Skin epidermis (tissue), 12 donors: ENCODE data around the gene GCFC2.
"Not testable (repeated sequence)": the region's sequence is repeated elsewhere in the genome, so short reads cannot be mapped to it uniquely, and the experiment has no call there.

Source experiments
- H3K27ac ChIP-seq, 21 experiments: fragments of 200-600 bp; sonication (generic) in 11 of 21; one replicate each; pipeline ENCODE4 v1.5.0; 2020; ENCODE audit warnings: mild to moderate bottlenecking in 3 of 21, inconsistent platforms in 2 of 21, moderate library complexity in 2 of 21
- H3K4me3 ChIP-seq, 7 experiments: fragments of 200-600 bp; sonication (generic) in 2 of 7; one replicate each; pipeline ENCODE4 v1.5.0; 2020; ENCODE audit warnings: inconsistent platforms in 2 of 7, mild to moderate bottlenecking in 2 of 7, moderate library complexity in 1 of 7

Gene GCFC2

DNA sequence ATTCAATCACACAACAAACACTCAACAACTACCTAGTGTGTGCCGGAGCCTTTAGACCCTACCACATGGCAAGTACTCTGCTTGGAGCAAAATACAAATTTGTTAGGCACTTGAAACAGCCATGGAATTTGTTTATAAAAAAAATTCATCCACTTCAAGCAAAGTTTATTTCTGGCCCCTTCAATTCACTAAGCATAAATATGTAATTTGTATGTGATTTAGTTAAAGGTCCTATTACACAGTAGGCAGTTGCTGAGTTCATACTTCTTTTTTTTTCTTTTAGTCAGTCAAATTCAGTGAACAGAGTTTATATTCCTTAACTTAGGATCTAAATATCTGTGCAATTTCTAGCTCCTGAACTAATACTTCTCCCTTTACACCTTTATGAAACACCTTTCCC lies 22.5 kb downstream of the GCFC2 start:
- no peak overlapping the region for H3K4me3 ChIP-seq
- no peak overlapping the region for H3K27ac ChIP-seq

DNA sequence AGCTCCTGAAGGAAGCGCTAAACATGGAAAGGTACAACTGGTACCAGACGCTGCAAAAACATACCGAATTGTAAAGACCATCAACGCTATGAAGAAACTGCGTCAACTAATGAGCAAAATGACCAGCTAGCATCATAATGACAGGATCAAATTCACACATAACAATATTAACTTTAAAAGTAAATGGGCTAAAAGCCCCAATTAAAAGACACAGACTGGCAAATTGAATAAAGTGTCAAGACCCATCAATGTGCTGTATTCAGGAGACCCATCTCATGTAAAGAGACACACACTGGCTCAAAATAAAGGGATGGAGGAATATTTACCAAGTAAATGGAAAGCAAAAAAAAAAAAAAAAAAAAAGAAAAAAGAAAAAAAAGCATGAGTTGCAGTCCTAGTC lies 27.3 kb downstream of the GCFC2 start:
- H3K4me3 ChIP-seq, H3K27ac ChIP-seq: not testable (repeated sequence)

DNA sequence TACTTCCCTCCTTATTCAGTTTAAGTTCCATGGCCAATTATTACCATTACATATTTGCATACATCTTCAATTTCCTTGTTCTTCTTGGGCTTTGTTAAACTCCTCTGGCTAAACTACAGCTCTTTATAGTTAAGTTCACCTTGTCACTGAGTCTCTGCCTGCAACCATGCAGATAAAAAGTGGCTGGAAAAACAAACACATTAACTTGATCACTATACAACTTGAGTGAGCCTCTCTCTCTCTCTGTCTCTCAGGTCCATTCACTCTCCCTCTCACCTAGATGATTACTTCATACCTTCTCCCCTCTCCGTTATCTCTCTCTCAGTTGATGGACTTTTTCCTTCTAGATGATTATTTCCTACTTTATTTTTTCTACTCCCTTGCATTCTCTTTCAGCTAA lies 30.3 kb downstream of the GCFC2 start:
- Histone ChIP-seq H3K27ac (no peak overlapping the region), H3K4me3 (no peak overlapping the region)

DNA sequence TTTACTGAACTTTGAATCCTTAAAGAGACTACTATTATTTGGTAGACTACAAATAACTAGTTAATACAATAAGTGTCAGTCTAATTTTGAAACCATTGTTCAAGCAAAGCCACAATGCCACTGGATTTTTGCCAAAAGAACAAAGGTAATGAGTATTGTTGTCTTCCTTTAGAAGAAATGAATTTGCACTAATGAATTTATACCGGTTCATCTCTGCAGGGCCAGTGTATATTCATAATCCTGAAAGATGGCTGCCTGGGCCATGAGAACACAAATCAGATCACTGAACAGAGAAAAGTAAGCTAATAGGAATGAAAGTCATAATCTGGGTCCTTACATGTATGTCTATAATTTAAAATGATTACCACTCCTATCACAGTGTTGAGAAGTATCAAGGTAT lies 31.2 kb downstream of the GCFC2 start:
- H3K4me3 ChIP-seq: no peak overlapping the region

DNA sequence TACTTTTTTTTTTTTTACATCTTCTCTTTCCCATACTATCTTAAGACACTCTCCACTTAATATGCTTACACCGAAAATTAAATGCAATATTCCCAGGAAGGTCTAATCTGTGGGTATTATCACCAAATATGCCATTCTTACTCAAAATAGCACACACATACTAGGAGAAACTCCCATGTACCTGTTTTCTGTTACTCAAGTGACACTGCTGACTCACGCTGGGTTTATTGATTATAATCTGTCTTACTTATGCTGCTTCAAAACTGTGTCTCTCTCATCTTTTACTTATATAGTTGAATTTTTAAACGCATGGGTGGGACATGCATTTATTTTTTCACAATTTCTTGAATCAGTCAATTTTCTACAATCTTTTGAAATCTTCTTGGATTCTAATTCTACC lies 34.3 kb downstream of the GCFC2 start:
- Histone ChIP-seq H3K27ac (no peak overlapping the region), H3K4me3 (no peak overlapping the region)

More for the DNA sequence above, 31.2 kb downstream of the GCFC2 start:
- no peak overlapping the region for H3K27ac ChIP-seq

DNA sequence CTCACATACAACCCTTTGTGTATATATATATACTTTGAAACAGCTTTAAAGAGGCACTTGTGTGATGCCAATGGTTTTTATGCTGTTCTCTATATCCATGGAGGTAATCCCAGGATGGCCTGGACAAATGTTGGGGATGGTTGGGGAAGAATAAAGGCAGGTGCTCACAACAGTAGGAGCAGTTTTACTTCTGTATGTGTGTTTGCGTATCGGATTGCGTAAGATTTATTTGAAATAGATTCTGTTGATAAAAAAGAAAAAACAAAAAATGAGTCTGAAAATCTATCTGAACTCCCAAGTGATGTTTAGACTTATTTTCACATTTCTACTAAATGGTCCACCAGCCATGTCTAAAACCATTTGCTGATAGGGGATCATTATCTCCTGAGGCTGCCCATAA lies 34.8 kb downstream of the GCFC2 start:
- no peak overlapping the region for H3K27ac ChIP-seq
- H3K4me3 ChIP-seq: no peak overlapping the region

DNA sequence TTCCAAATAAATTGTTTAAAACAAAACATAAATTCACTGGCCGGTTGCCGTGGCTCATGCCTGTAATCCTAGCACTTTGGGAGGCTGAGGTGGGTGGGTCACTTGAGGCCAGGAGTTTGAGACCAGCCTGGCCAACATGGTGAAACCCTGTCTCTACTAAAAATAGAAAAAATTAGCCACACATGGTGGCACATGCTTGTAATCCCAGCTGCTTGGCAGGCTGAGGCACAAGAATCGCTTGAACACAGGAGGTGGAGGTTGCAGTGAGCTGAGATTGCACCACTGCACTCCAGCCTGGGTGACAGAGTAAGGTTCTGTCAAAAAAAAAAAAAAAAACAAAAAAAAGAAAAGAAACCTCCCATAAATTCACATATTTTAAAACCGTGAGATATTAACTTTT lies 35.3 kb downstream of the GCFC2 start:
- not testable (repeated sequence) for H3K4me3 ChIP-seq, H3K27ac ChIP-seq

DNA sequence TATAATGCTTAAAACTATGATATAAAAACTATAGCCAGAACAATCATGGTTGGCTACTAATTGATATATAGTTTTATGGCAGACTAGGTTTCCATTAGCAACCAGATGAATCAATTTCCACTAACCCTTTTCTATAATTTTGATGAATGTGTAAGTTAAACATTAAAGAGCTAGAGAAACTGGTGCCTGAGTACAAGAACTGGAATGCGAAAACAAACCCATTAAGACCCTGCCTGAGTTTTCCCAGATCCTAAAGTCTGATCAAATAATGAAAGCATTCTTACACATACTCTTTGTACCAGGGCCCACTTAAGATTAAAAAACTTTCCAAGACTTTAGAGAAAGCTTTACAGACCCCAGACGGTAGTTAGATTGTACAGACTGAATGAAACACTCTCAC lies 42.8 kb downstream of the GCFC2 start:
- Histone ChIP-seq H3K4me3 (no peak overlapping the region), H3K27ac (no peak overlapping the region)

DNA sequence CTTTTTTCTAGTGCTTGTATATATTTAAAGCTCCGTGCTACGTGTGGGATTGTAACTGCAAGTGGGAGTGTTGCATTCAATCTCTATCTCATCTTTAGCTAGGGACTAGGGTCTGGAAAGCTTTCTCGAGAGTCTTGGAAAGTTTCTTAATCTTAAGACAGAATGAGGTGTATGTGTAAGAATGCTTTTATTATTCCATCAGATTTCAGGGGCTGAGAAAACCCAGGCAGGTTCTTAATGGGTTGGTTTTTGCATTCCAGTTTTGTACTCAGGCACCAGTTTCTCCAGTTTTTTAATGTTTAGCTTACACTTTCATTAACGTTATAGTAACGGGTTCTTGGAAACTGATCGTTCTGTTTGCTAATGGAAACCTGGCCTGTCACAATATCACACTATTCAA lies 43.8 kb downstream of the GCFC2 start:
- H3K4me3 ChIP-seq: no peak overlapping the region
- no peak overlapping the region for H3K27ac ChIP-seq

DNA sequence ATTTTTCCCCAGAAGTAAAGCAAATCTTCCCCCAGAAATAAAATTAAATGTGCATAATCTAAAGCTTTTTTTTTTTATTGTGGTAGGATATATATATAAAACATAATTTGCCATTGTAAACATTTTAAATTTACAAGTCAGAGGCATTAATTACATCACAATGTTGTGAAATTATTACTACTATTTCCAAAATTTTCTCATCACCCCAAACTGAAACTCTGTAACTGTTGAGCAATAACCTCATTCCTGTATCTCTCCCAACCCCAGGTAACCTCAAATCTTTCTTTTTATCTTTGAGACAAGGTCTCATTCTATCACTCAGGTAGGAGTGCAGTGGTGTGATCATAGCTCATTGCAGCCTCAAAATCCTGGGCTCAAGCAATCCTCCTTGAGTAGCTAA lies 52.9 kb downstream of the GCFC2 start:
- no peak overlapping the region for H3K27ac ChIP-seq
- no peak overlapping the region for H3K4me3 ChIP-seq

DNA sequence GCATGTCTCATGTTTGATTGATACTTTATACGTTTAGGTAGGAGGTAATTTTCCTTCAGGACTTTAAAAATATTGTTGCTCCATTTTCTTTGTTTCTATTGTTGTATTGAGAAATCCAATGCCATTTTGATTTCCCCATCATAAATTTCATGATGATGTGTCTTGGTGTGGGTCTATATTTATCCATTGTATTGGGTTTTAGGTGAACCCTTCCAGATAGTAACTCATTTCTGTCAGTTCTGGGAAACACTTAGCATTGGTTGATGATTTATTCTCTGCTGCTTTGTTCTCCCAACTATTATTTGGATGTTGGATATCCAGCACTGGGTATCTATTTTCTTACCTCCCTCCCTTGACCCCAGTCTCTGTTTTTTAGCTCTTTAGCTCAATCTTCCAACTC lies 54.2 kb downstream of the GCFC2 start:
- Histone ChIP-seq H3K4me3 (no peak overlapping the region), H3K27ac (no peak overlapping the region)

DNA sequence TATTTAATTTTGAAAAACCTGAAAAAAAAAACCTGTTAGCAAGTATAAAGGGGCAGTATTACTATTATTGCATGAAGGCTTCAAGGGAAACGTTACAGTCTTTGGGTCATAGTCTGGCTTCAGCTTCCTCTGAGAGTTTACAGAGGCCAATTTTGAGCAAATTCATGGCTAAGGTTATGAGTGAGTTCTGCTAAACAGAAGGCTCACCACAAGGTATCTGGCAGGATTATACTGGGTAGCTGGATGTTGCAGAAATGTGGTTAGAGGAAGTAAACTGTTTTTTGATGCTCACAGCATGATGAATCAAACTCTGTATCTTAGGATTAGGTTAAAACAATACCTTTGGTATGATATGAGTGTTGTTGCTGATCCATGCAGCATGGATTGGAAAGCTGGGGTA lies 54.9 kb downstream of the GCFC2 start:
- Histone ChIP-seq H3K4me3 (no peak overlapping the region), H3K27ac (no peak overlapping the region)

DNA sequence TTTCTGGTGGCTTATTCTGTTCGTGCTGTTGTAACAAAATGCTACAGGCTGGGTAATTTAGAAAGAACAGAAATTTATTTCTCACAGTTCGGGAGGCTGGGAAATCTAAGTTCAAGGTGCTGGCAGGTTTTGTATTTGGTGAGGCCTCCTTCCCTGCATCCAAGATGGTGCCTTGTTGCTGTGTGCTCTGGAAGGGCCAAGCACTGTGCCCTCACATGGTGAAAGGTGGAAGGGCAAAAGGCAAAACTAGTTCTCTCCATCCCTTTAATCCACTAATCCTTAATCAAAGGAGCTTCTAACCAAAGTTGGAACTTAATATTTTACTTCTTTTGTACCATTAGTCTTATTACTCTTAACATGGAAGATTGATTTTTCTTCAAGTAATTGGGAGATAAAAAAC lies 56.7 kb downstream of the GCFC2 start:
- no peak overlapping the region for H3K27ac ChIP-seq
- H3K4me3 ChIP-seq: no peak overlapping the region

DNA sequence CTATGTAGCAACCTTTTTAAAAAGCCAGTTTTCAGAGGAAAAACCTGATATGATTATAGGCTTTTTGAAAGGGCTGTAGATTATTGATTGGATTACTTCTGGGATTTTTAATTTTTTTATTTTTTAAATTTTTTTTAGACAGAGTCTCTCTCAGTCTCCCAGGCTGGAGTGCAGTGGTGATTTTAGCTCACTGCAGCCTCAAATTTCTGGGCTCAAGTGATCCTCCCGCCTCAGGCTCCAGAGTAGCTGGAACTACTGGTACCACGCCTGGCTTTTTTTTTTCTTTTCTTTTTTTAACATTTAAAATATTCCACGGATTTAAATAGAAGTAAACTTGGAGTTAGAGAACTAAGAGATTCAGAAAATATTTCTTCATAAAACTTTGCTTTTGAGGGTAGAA lies 62.9 kb downstream of the GCFC2 start:
- peak overlapping the region in 5 of 7 experiments; percentile 54 to 93 (median 87) for H3K4me3 ChIP-seq
- H3K27ac ChIP-seq: peak overlapping the region in 2 of 21 experiments; percentile 89 to 91

DNA sequence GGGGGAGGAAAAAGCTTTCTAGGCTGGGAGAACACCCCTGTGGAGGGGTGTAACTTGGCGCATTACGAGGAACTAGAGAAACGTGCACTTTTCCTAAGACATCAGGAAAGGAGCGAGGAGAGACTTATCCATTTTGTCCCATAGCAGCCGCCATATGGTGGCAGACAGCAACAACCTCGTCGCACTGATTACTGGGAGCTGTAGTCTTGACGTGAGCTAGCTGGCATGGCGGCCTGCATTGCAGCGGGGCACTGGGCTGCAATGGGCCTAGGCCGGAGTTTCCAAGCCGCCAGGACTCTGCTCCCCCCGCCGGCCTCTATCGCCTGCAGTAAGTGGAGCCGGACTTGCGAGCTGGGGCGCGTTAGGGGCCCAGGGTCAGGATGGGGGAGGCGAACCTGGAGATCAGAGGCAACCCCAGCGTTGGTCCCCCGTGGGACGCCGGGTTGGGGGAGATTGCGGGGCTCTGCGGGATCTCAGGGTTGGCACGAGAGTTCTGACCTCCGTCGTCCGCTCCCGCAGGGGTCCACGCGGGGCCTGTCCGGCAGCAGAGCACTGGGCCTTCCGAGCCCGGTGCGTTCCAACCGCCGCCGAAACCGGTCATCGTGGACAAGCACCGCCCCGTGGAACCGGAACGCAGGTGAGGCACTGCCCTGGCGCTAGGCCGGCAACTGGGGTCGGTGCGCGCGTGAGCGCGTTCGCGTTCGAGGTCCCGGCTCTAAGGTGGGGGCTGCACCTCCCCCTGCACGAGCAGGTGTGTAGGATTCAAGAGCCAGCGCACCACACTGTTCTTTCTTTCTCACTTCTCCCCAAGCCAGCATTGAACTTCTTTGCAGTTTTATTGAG lies 63.9 kb downstream of the GCFC2 start, which contains the start of gene MRPL19:
TSS of gene MRPL19 (plus strand) at position 201 of the 843 bp plus-strand sequence. CDS start at position 226, 25 bp downstream.
- Histone ChIP-seq H3K27ac (peak within 1 kb of the TSS; percentile 62 to 95 (median 88)), H3K4me3 (peak within 1 kb of the TSS; percentile 54 to 93 (median 89))

DNA sequence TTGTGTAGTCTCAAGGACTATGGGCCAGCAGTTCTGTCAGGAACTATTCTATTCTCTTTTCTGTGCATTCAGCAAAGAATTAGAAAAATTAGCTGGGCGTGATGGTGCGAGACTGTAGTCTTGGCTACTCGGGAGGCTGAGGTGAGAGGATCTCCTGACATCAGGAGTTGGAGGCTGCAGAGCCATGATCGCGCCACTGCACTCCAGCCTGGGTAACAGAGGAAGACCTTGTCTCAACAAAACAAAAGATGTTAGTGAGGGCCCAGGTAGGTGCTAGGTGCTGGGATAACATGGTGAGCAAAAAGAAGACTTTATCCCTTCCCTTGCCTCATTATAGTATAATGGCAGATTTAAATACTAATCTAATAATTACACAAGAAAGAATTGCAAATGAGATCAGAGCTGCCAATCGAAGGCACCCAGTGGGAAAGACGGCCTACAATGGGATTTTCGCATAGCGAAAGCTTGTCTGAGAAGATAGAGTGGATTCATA lies 64.6 kb downstream of the GCFC2 start:
- peak overlapping the region in 19 of 21 experiments; percentile 63 to 95 (median 89) for H3K27ac ChIP-seq
- H3K4me3 ChIP-seq: peak overlapping the region; percentile 54 to 93 (median 89)

DNA sequence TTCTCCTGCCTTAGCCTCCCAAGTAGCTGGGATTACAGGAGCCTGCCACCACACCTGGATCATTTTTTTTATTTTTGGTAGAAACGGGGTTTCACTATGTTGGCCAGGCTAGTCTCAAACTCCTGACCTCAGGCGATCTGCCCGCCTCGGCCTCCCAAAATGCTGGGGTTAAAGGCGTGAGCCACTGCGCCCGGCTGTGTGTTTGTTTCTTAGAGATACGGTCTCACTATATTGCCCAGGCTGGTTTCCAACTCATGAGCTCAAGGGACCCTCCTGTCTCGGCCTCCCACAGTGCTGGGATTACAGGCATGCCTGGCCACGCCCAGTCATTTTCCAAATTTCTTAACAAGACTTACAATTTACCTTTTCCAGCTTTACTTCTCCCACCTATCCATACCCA lies 65.1 kb downstream of the GCFC2 start:
- no peak overlapping the region for H3K4me3 ChIP-seq
- H3K27ac ChIP-seq: no peak overlapping the region

DNA sequence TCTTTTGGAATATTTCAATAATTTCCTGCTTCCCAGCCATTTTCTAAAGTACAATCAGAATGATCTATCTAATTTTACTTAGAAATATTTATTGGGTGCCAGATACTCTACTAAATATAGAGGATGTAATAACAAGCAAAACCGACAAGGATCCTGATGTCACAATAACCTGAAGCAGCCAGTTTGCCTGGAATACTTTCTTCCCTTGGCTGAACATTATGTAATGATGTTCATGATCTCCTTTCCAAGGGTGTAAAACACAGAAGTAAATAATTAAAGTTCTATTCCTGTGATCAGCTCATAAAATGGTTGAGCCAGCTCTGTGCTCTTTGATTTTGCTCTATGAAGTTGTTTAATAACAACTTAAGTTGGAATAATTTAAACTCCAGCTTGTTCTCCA lies 66.7 kb downstream of the GCFC2 start:
- no peak overlapping the region for H3K4me3 ChIP-seq

DNA sequence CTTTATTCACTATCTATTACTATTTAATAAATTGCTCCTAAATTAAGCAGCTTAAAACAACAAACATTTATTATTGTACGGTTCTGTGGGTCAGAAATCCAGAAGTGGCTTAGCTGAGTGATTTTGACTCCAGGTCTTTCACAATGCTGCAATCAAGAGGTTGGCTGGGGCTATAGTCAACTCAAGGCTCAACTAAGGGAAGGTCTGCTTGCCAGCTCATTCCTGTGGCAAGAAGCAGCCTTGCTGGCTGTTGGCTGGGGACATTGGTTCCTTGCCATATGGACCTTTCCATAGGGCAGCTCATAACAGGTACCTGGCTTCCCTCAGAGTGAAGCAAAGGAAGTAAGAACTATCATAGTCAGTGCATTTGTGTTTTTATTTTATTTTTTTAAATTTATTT lies 69.1 kb downstream of the GCFC2 start:
- Histone ChIP-seq H3K27ac (peak overlapping the region in 6 of 21 experiments; percentile 4 to 56 (median 24)), H3K4me3 (no peak overlapping the region)

More for the DNA sequence above, 66.7 kb downstream of the GCFC2 start:
- H3K27ac ChIP-seq: no peak overlapping the region

DNA sequence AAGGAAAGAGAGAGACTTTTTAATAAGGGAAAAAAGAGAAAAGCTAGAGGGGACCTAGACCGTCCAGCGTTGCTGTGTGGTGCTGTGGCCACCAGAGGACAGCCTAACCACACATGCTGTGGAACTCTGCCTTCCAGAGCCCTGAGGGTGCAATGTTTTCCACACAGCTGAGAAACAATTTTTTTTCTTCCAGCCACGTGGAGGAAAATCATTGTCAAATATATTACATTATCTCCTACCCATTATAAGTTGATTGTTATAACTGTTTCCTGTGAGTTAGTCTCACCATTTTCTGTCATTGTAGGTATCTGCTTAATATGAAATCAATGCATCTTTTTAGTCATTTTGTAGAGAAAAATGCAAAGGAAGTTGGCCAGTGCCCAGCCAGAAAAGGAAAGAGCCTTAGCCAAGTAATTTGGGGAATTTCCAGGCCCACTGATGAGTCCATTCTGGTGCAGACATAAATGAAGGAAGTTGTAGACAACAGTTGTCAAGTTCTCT lies 70.0 kb downstream of the GCFC2 start:
- Histone ChIP-seq H3K4me3 (no peak overlapping the region), H3K27ac (peak overlapping the region in 4 of 21 experiments; percentile 2 to 56 (median 22))

DNA sequence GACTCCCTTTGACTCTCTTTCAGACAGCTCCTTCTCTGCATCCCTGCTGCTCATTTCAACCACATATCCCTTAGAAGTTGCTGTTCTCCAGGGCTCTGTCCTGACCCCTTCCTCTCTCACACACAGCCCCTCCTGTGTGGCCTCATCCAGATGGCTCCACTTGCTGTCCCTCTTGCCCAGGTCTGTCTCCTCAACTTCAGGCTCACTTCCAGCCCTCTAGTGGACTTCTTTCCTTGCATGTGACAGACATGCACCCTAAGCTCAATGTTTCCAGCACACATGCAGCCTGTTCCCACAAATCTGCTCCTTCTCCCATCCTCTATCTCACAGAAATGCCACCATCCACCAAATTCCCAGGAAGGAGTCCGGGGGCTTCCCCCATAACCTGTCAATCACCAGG lies 73.1 kb downstream of the GCFC2 start:
- no peak overlapping the region for H3K4me3 ChIP-seq
- H3K27ac ChIP-seq: no peak overlapping the region
